ENCODE measurements around the gene PRSS21.

- TF ChIP-seq CTCF (IDR thresholded peaks at IDR 0.05; ENCODE audit: insufficient read depth, low read length) (no peak), REST (IDR thresholded peaks at IDR 0.05; ENCODE audit: insufficient replicate concordance, low read depth) (no peak), POLR2AphosphoS5 (IDR thresholded peaks at IDR 0.05; ENCODE audit: low read depth) (no peak)
Observed at GRCh38 chr16:2866431-2866830, 49.4 kb downstream of the PRSS21 start.
